HT1080 (cell line): Measurements from ENCODE around the gene MPP1. TPM values are rescaled to one million over a fixed set of nuclear protein-coding genes. Genes with fewer than 3 reads are reported as not detected.

Experiments
- DNase-seq: peaks from one replicate; pipeline ENCODE4 v3.0.0-alpha.2; 2015; ENCODE audit warnings: low read depth
- small RNA-seq: library from RNA; depleted of rRNA; stranded (forward); fragments of <200 nt; gene quantifications from one replicate; pipeline ENCODE3, GENCODE V24; 2014
- total RNA-seq: library from RNA; depleted of rRNA; stranded (reverse); fragments of >200 nt; shearing (Covaris generic); gene quantifications from 2 replicates; pipeline ENCODE4 v1.2.3, GENCODE V29; 2014; rRNA removed

Gene MPP1
- total RNA-seq, 1 experiment from 2014 or later, result 21.6 TPM

DNA sequence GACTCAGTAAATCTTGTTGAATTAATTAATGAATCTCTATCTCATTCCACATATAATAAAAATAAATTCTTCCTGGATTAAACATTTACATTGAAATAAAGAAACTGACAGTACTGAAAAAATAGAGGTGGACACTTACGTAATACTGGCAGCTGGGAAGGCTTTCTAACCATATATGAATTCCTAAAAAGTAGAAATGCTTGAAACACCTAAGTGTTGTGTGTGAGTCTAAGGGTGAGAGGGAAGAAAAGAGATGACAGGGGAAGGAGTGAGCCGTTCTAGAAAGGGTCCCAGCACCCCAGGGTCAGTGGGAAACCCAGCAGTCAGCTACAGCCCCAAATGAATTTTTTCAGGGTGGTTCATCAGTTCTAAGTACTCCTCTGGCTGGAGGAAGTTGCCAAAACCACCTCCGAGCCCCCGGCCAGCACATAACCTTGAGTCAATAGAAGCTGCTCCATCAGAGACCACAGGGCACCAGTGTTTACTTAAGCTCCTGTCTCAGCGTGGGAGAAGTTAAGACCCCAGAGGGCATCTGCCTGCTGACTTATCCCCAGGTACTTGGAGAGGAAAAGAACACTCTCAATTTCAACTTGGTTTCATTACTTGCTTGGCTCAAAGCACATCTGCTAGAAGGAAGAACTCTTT lies 72.7 kb downstream of the MPP1 start:
- DNase-seq, result peak; percentile 88

DNA sequence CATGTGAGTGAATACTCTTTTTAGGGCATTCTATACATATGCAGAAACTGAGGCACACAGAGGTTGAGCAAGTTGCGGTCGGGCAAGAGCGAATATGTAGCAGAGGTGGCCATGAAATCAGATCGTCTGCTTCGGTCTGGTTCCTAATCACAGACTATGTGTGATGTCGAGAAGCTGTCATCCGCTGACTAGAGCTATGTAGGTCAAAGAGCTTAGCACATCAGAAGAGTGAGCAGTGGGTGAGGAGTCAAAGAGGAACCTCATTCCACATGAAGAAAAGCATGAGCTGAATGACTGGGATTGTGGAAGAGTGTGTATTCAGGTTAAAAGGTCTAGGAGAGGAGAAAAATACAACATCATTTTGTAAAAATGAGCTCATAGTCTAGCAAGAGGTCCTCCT lies 73.4 kb downstream of the MPP1 start:
- DNase-seq, result no peak

- no peak for DNase-seq
Measured at GRCh38 chrX:154731184-154731583, 74.1 kb downstream of the MPP1 start.

DNA sequence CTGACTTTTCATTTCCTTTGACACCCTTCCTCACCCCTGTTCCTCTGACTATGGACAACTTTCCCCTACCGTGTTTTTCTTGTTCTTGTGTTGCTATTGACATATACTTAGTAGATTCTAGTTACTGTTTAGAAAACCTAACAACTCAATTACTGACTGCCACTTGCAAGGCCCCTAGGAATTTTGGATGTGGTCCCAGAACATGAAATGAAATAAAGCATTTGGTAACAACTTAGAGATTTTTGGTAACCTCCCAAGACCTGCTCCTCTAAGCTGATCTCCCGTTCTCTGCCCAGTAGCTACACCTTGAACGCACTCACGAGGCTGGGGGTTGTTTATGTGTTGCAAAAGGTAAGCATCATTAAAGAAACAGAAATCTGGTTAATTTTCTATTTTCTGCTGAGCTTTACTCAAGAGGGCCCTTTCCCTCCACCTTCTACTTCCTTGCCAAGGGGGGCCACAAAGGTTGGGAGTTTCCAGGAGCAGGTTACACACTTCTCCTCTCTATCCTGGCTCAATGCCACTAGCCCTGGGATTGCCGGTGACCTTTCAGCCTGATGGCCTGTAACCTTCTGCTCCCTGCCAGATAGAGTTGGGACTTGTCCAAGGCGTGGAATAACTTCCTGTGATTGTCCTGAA lies 74.9 kb downstream of the MPP1 start:
- DNase-seq, result no peak

DNA sequence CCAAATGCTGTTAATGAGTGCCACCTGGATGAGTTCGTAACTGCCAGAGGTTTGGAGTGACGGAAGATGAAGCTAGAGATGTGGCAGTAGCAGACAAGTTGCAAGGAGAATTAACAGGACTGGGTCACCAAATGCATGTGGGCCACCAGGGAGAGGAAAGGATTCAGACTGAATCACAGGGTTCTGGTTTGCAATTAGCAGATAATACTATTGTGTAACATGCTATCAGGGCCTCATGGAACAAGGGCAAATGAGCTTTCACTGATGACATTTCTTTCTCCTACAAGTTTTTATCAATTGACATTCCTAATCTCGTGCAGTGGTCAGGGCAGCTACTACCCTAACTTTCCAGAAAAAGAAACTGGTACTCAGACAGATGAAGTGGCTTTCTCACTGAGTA lies 75.8 kb downstream of the MPP1 start:
- DNase-seq, result no peak

Small RNA genes within 50 kb of the gene (small RNA-seq; reads per million reads assigned to genes)
- not detected for gene SNORA36A

Other genes with a start within 250 kb of the MPP1 start
- 130 and 312 TPM in 2 replicates for gene CTAG1A, start 220.4 kb downstream of the MPP1 start, total RNA-seq
- 11.9 and 128 TPM in 2 replicates for gene CTAG1B, start 186.2 kb downstream of the MPP1 start, total RNA-seq
- 633 and 765 TPM in 2 replicates for gene CTAG2, start 151.9 kb downstream of the MPP1 start, total RNA-seq
- gene GAB3, start 54.4 kb downstream of the MPP1 start, total RNA-seq, result 6.9 and 17.5 TPM in 2 replicates
- gene DKC1, start 42.6 kb downstream of the MPP1 start, total RNA-seq, result 62.2 and 74.3 TPM in 2 replicates
- gene SMIM9, start 29.2 kb upstream of the MPP1 start, total RNA-seq, result not detected in 2 replicates
- gene F8A1, start 80.9 kb upstream of the MPP1 start, total RNA-seq, result 2.7 and 6.7 TPM in 2 replicates
- gene F8, start 217.2 kb upstream of the MPP1 start, total RNA-seq, result 0.33 and 0.69 TPM in 2 replicates
- gene FUNDC2, start 221.4 kb upstream of the MPP1 start, total RNA-seq, result 44.9 and 46.5 TPM in 2 replicates